ENCODE data around the gene SERPINI1. TPM values are rescaled to one million over a fixed set of nuclear protein-coding genes. Genes with fewer than 3 reads are reported as not detected.
A peak's percentile ranks its signal among the peaks of the same experiment; 100 is the strongest.

Gene SERPINI1
- total RNA-seq, result 0.70 and 0.71 TPM in 2 replicates

- no peaks in the 10 kb centered on the region for H3K27me3 Mint-ChIP-seq (ENCODE audit: insufficient read depth)
- H3K4me3 Mint-ChIP-seq, result no peak within 1 kb of the TSS
- H3K27ac Mint-ChIP-seq, result no peak within 1 kb of the TSS
- peak; percentile 78 for DNase-seq (ENCODE audit: low spot score)
- H3K9me3 Mint-ChIP-seq, result no peaks in the 10 kb centered on the region
- H3K36me3 Mint-ChIP-seq (ENCODE audit: low read depth), result no peaks in the 10 kb centered on the region
- intact Hi-C loops (cut with micrococcal nuclease), result loop anchor here (1.0 to 5.0 kb wide), 4 partner anchors 44 to 361 kb away; partner anchors contain the start of gene ZBBX
- peaks cover 5% of the 10 kb centered on the region for H3K4me1 Mint-ChIP-seq (ENCODE audit: low read depth)
Measured at GRCh38 chr3:167735233-167736138, at the start of gene SERPINI1. SERPINI1 (plus strand) TSS chr3:167735721; CDS start chr3:167789129, 53,408 bp downstream.

GRCh38 chr3:167691366-167691765 lies 44.2 kb upstream of the SERPINI1 start:
- no peaks in the 10 kb centered on the region for H3K27me3 Mint-ChIP-seq (ENCODE audit: insufficient read depth)
- DNase-seq (ENCODE audit: low spot score), result peak; percentile 22
- H3K9me3 Mint-ChIP-seq, result no peaks in the 10 kb centered on the region
- peak overlapping the region; percentile 5 for H3K27ac Mint-ChIP-seq
- intact Hi-C loops (cut with micrococcal nuclease), result loop anchor here (1.0 to 5.0 kb wide), 2 partner anchors 44 to 406 kb away; partner anchors contain the start of genes GOLIM4 and SERPINI1
- peaks cover 26% of the 10 kb centered on the region for H3K36me3 Mint-ChIP-seq (ENCODE audit: low read depth)
- peak overlapping the region; percentile 0 for H3K4me3 Mint-ChIP-seq
- peaks cover 27% of the 10 kb centered on the region for H3K4me1 Mint-ChIP-seq (ENCODE audit: low read depth)

- no peaks in the 10 kb centered on the region for H3K27me3 Mint-ChIP-seq (ENCODE audit: insufficient read depth)
- intact Hi-C loops (cut with micrococcal nuclease), result loop anchor here (5.0 kb wide), 1 partner anchor 403 kb away; the partner anchor contains the start of gene GOLIM4
- no peak for DNase-seq (ENCODE audit: low spot score)
- no peak overlapping the region for H3K4me3 Mint-ChIP-seq
- H3K36me3 Mint-ChIP-seq (ENCODE audit: low read depth), result peaks cover 25% of the 10 kb centered on the region
- H3K4me1 Mint-ChIP-seq (ENCODE audit: low read depth), result peaks cover 24% of the 10 kb centered on the region
- H3K27ac Mint-ChIP-seq, result no peak overlapping the region
- H3K9me3 Mint-ChIP-seq, result no peaks in the 10 kb centered on the region
Measured at GRCh38 chr3:167694121-167694520, 41.4 kb upstream of the SERPINI1 start.

- Mint-ChIP-seq H3K27me3 (ENCODE audit: insufficient read depth) (no peaks in the 10 kb centered on the region), H3K9me3 (no peaks in the 10 kb centered on the region), H3K27ac (peak overlapping the region; percentile 9), H3K4me1 (ENCODE audit: low read depth) (peaks cover 5% of the 10 kb centered on the region), H3K36me3 (ENCODE audit: low read depth) (peaks cover 22% of the 10 kb centered on the region), H3K4me3 (no peak overlapping the region)
- intact Hi-C loops (cut with micrococcal nuclease), result no loop called here
- DNase-seq (ENCODE audit: low spot score), result no peak
Measured at GRCh38 chr3:167700046-167700445, 35.5 kb upstream of the SERPINI1 start.

- no peak overlapping the region for H3K27ac Mint-ChIP-seq
- intact Hi-C loops (cut with micrococcal nuclease), result no loop called here
- peaks cover 5% of the 10 kb centered on the region for H3K4me1 Mint-ChIP-seq (ENCODE audit: low read depth)
- peaks cover 21% of the 10 kb centered on the region for H3K36me3 Mint-ChIP-seq (ENCODE audit: low read depth)
- DNase-seq (ENCODE audit: low spot score), result no peak
- no peaks in the 10 kb centered on the region for H3K27me3 Mint-ChIP-seq (ENCODE audit: insufficient read depth)
- no peak overlapping the region for H3K4me3 Mint-ChIP-seq
- H3K9me3 Mint-ChIP-seq, result no peaks in the 10 kb centered on the region
Measured at GRCh38 chr3:167700926-167701325, 34.6 kb upstream of the SERPINI1 start.

- Mint-ChIP-seq H3K4me3 (no peak overlapping the region), H3K27ac (no peak overlapping the region), H3K36me3 (ENCODE audit: low read depth) (peaks cover 26% of the 10 kb centered on the region), H3K27me3 (ENCODE audit: insufficient read depth) (no peaks in the 10 kb centered on the region), H3K4me1 (ENCODE audit: low read depth) (peaks cover 2% of the 10 kb centered on the region), H3K9me3 (no peaks in the 10 kb centered on the region)
- no peak for DNase-seq (ENCODE audit: low spot score)
- intact Hi-C loops (cut with micrococcal nuclease), result no loop called here
Measured at GRCh38 chr3:167705840-167706239, 29.7 kb upstream of the SERPINI1 start.

GRCh38 chr3:167709690-167710089 lies 25.8 kb upstream of the SERPINI1 start:
- peaks cover 38% of the 10 kb centered on the region for H3K4me1 Mint-ChIP-seq (ENCODE audit: low read depth)
- no peak overlapping the region for H3K4me3 Mint-ChIP-seq
- DNase-seq (ENCODE audit: low spot score), result no peak
- no peaks in the 10 kb centered on the region for H3K27me3 Mint-ChIP-seq (ENCODE audit: insufficient read depth)
- no peaks in the 10 kb centered on the region for H3K9me3 Mint-ChIP-seq
- intact Hi-C loops (cut with micrococcal nuclease), result no loop called here
- peaks cover 40% of the 10 kb centered on the region for H3K36me3 Mint-ChIP-seq (ENCODE audit: low read depth)
- H3K27ac Mint-ChIP-seq, result no peak overlapping the region

GRCh38 chr3:167710552-167710951 lies 25.0 kb upstream of the SERPINI1 start:
- Mint-ChIP-seq H3K4me3 (no peak overlapping the region), H3K27ac (peak overlapping the region; percentile 63), H3K4me1 (ENCODE audit: low read depth) (peaks cover 46% of the 10 kb centered on the region), H3K36me3 (ENCODE audit: low read depth) (peaks cover 46% of the 10 kb centered on the region), H3K9me3 (no peaks in the 10 kb centered on the region), H3K27me3 (ENCODE audit: insufficient read depth) (no peaks in the 10 kb centered on the region)
- no peak for DNase-seq (ENCODE audit: low spot score)
- intact Hi-C loops (cut with micrococcal nuclease), result no loop called here

GRCh38 chr3:167711439-167711838 lies 24.1 kb upstream of the SERPINI1 start:
- no peak for DNase-seq (ENCODE audit: low spot score)
- no peak overlapping the region for H3K4me3 Mint-ChIP-seq
- H3K36me3 Mint-ChIP-seq (ENCODE audit: low read depth), result peaks cover 46% of the 10 kb centered on the region
- no peaks in the 10 kb centered on the region for H3K27me3 Mint-ChIP-seq (ENCODE audit: insufficient read depth)
- intact Hi-C loops (cut with micrococcal nuclease), result no loop called here
- no peaks in the 10 kb centered on the region for H3K9me3 Mint-ChIP-seq
- H3K27ac Mint-ChIP-seq, result no peak overlapping the region
- peaks cover 46% of the 10 kb centered on the region for H3K4me1 Mint-ChIP-seq (ENCODE audit: low read depth)

- Mint-ChIP-seq H3K27me3 (ENCODE audit: insufficient read depth) (no peaks in the 10 kb centered on the region), H3K36me3 (ENCODE audit: low read depth) (peaks cover 45% of the 10 kb centered on the region), H3K4me1 (ENCODE audit: low read depth) (peaks cover 46% of the 10 kb centered on the region), H3K9me3 (no peaks in the 10 kb centered on the region), H3K27ac (no peak overlapping the region), H3K4me3 (no peak overlapping the region)
- DNase-seq (ENCODE audit: low spot score), result no peak
- intact Hi-C loops (cut with micrococcal nuclease), result no loop called here
Measured at GRCh38 chr3:167712445-167712844, 23.1 kb upstream of the SERPINI1 start.

- H3K27ac Mint-ChIP-seq, result no peak overlapping the region
- H3K9me3 Mint-ChIP-seq, result no peaks in the 10 kb centered on the region
- H3K4me3 Mint-ChIP-seq, result no peak overlapping the region
- peaks cover 51% of the 10 kb centered on the region for H3K4me1 Mint-ChIP-seq (ENCODE audit: low read depth)
- intact Hi-C loops (cut with micrococcal nuclease), result no loop called here
- no peaks in the 10 kb centered on the region for H3K27me3 Mint-ChIP-seq (ENCODE audit: insufficient read depth)
- H3K36me3 Mint-ChIP-seq (ENCODE audit: low read depth), result peaks cover 60% of the 10 kb centered on the region
- no peak for DNase-seq (ENCODE audit: low spot score)
Measured at GRCh38 chr3:167714871-167715270, 20.6 kb upstream of the SERPINI1 start.

- no peak for DNase-seq (ENCODE audit: low spot score)
- Mint-ChIP-seq H3K4me1 (ENCODE audit: low read depth) (peaks cover 48% of the 10 kb centered on the region), H3K27me3 (ENCODE audit: insufficient read depth) (no peaks in the 10 kb centered on the region), H3K36me3 (ENCODE audit: low read depth) (peaks cover 54% of the 10 kb centered on the region), H3K4me3 (no peak overlapping the region), H3K27ac (no peak overlapping the region), H3K9me3 (no peaks in the 10 kb centered on the region)
- intact Hi-C loops (cut with micrococcal nuclease), result no loop called here
Measured at GRCh38 chr3:167716920-167717319, 18.6 kb upstream of the SERPINI1 start.

GRCh38 chr3:167718582-167718981 lies 16.9 kb upstream of the SERPINI1 start:
- no peak for DNase-seq (ENCODE audit: low spot score)
- H3K4me3 Mint-ChIP-seq, result no peak overlapping the region
- peaks cover 33% of the 10 kb centered on the region for H3K4me1 Mint-ChIP-seq (ENCODE audit: low read depth)
- no peak overlapping the region for H3K27ac Mint-ChIP-seq
- intact Hi-C loops (cut with micrococcal nuclease), result no loop called here
- no peaks in the 10 kb centered on the region for H3K27me3 Mint-ChIP-seq (ENCODE audit: insufficient read depth)
- H3K36me3 Mint-ChIP-seq (ENCODE audit: low read depth), result peaks cover 49% of the 10 kb centered on the region
- H3K9me3 Mint-ChIP-seq, result no peaks in the 10 kb centered on the region

Measured in activated T-helper 1 cell treated with anti-CD3 and anti-CD28 coated beads, Interleukin-12 subunit alpha, Interleukin-12 subunit beta, Interleukin-2, Interleukin-4 antibody, amounts not matched to agents 30 ng/mL and 10 ng/mL and 1 ng/mL, durations not matched to agents 14 hours and 24 hours and 36 hours (primary cell).